ENCODE results near the gene PRPS1.
A peak's percentile ranks its signal among the peaks of the same experiment; 100 is the strongest.
"Not testable (repeated sequence)": the region's sequence is repeated elsewhere in the genome, so short reads cannot be mapped to it uniquely, and the experiment has no call there.

Gene PRPS1

GRCh38 chrX:107627838-107628661 is at the start of gene PRPS1:
Gene PRPS1 (plus strand): TSS chrX:107628510. CDS start chrX:107628629, 119 bp downstream.
- peak; percentile 90 for DNase-seq (ENCODE audit: low spot score)

- DNase-seq (ENCODE audit: low spot score) = no peak
Observed at GRCh38 chrX:107579956-107580355, 48.4 kb upstream of the PRPS1 start.

GRCh38 chrX:107581923-107582322 is 46.4 kb upstream of the PRPS1 start:
- no peak for DNase-seq (ENCODE audit: low spot score)

- DNase-seq (ENCODE audit: low spot score) = no peak
Observed at GRCh38 chrX:107589243-107589642, 39.1 kb upstream of the PRPS1 start.

- DNase-seq (ENCODE audit: low spot score) = no peak
Observed at GRCh38 chrX:107596651-107597050, 31.7 kb upstream of the PRPS1 start.

GRCh38 chrX:107597264-107597663 is 31.0 kb upstream of the PRPS1 start:
- DNase-seq (ENCODE audit: low spot score) = no peak

- DNase-seq (ENCODE audit: low spot score) = no peak
Observed at GRCh38 chrX:107597791-107598190, 30.5 kb upstream of the PRPS1 start.

- no peak for DNase-seq (ENCODE audit: low spot score)
Observed at GRCh38 chrX:107599450-107599861, 28.9 kb upstream of the PRPS1 start.

- no peak for DNase-seq (ENCODE audit: low spot score)
Observed at GRCh38 chrX:107600366-107600765, 27.9 kb upstream of the PRPS1 start.

- no peak for DNase-seq (ENCODE audit: low spot score)
Observed at GRCh38 chrX:107601326-107601725, 27.0 kb upstream of the PRPS1 start.

GRCh38 chrX:107601759-107602158 is 26.6 kb upstream of the PRPS1 start:
- DNase-seq (ENCODE audit: low spot score) = no peak

GRCh38 chrX:107602694-107603239 is 25.5 kb upstream of the PRPS1 start:
- no peak for DNase-seq (ENCODE audit: low spot score)

- no peak for DNase-seq (ENCODE audit: low spot score)
Observed at GRCh38 chrX:107603429-107604159, 24.7 kb upstream of the PRPS1 start.

GRCh38 chrX:107609061-107609460 is 19.2 kb upstream of the PRPS1 start:
- not testable (repeated sequence) for DNase-seq (ENCODE audit: low spot score)

- DNase-seq (ENCODE audit: low spot score) = no peak
Observed at GRCh38 chrX:107610667-107611066, 17.6 kb upstream of the PRPS1 start.

GRCh38 chrX:107619885-107620322 is 8.4 kb upstream of the PRPS1 start:
- DNase-seq (ENCODE audit: low spot score) = no peak

- DNase-seq (ENCODE audit: low spot score) = no peak
Observed at GRCh38 chrX:107624893-107625292, 3.4 kb upstream of the PRPS1 start.

- no peak for DNase-seq (ENCODE audit: low spot score)
Observed at GRCh38 chrX:107625739-107626138, 2.6 kb upstream of the PRPS1 start.

- DNase-seq (ENCODE audit: low spot score) = no peak
Observed at GRCh38 chrX:107626481-107626880, 1.8 kb upstream of the PRPS1 start.

GRCh38 chrX:107626916-107627315 is 1.4 kb upstream of the PRPS1 start:
- no peak for DNase-seq (ENCODE audit: low spot score)

GRCh38 chrX:107628662-107629539 is 591 bp downstream of the PRPS1 start:
- DNase-seq (ENCODE audit: low spot score) = peak; percentile 11

- DNase-seq (ENCODE audit: low spot score) = no peak
Observed at GRCh38 chrX:107629540-107629909, 1.2 kb downstream of the PRPS1 start.
